Endothelial cell of umbilical vein (primary cell): ENCODE results near the gene IQCE. TPM values are rescaled to one million over a fixed set of nuclear protein-coding genes. Genes with fewer than 3 reads are reported as not detected.

Source experiments
- BruUV-seq: library from RNA; stranded (reverse); fragments of 400-500 nt; replicated peaks from 2 replicates; lab custom pipeline; 2021; lab: Mats Ljungman, UMichigan
- CTCF ChIA-PET: fragments of 300-600, 350-600 bp; sonication (Branson Sonifier 250); formaldehyde crosslinking; loops from one replicate; lab custom pipeline; 2021; ENCODE audit warnings: antibody characterized with exemption, inconsistent platforms; lab: Charles Lee
- POLR2A ChIA-PET: fragments of 300-600, 350-600 bp; sonication (Branson Sonifier 250); formaldehyde crosslinking; loops from one replicate; lab custom pipeline; 2021; ENCODE audit warnings: antibody characterized with exemption, inconsistent platforms; lab: Charles Lee
- DNase-seq: peaks from one replicate; pipeline ENCODE4 v3.0.0-alpha.2; 2011; ENCODE audit warnings: low read depth, low spot score
- FAIRE-seq: peaks from 2 replicates; lab custom pipeline; 2011; peaks lifted over from hg19 to GRCh38; lab: Jason Lieb, UNC
- H2AFZ ChIP-seq: 2 replicates; pipeline ENCODE4 v1.6.0; 2012; ENCODE audit warnings: low read depth, low read length, control low read depth, inconsistent platforms
- H3K27ac ChIP-seq: 2 replicates; pipeline ENCODE4 v1.5.1; 2011; ENCODE audit warnings: low read depth, mild to moderate bottlenecking, control low read depth, low read length, moderate library complexity; ENCODE audit not compliant: insufficient read depth
- H3K27me3 ChIP-seq, 2 experiments: 2 replicates each; pipeline versions ENCODE4 v1.6.0 to v1.6.1; 2011; ENCODE audit warnings: low read length in 2 of 2, mixed read lengths in 1 of 2; ENCODE audit not compliant: control insufficient read depth in 2 of 2, insufficient read depth in 2 of 2
- H3K36me3 ChIP-seq, 2 experiments: 2 replicates in 1 of 2; 3 replicates in 1 of 2; pipeline ENCODE4 v1.5.1; 2011; ENCODE audit warnings: low read length in 2 of 2, mild to moderate bottlenecking in 1 of 2, moderate library complexity in 1 of 2; ENCODE audit not compliant: control insufficient read depth in 2 of 2, insufficient read depth in 2 of 2; ENCODE audit errors: extremely low read depth in 1 of 2
- H3K4me1 ChIP-seq: 3 replicates; pipeline ENCODE4 v1.5.1; 2011; ENCODE audit warnings: mild to moderate bottlenecking, low read length; ENCODE audit not compliant: control insufficient read depth, insufficient read depth; ENCODE audit errors: extremely low read depth
- H3K4me2 ChIP-seq: 2 replicates; pipeline ENCODE4 v1.6.1; 2011; ENCODE audit warnings: low read length, control low read depth, mixed read lengths; ENCODE audit not compliant: insufficient read depth
- H3K4me3 ChIP-seq, 3 experiments: fragments of 200-600 bp in 1 of 3; sonication (generic), shearing (Covaris generic) in 1 of 3; replicated peaks in 1 of 3; 2 replicates each; pipeline ENCODE4 v1.5.1; 2011 to 2016; ENCODE audit warnings: control low read depth in 3 of 3, low read length in 3 of 3, mild to moderate bottlenecking in 2 of 3, inconsistent platforms in 1 of 3, low read depth in 1 of 3, moderate library complexity in 1 of 3; ENCODE audit not compliant: insufficient read depth in 1 of 3
- H3K79me2 ChIP-seq: 2 replicates; pipeline ENCODE4 v1.6.0; 2012; ENCODE audit warnings: low read length, inconsistent platforms; ENCODE audit not compliant: control insufficient read depth, insufficient read depth
- H3K9ac ChIP-seq: replicated peaks from 2 replicates; pipeline ENCODE3; 2011; ENCODE audit warnings: low read length, control low read depth; ENCODE audit not compliant: insufficient read depth; ENCODE audit errors: extremely low read depth
- H3K9me1 ChIP-seq: replicated peaks from 3 replicates; pipeline ENCODE4 v1.6.0; 2011; ENCODE audit warnings: mild to moderate bottlenecking, low read length; ENCODE audit not compliant: control insufficient read depth, insufficient read depth; ENCODE audit errors: extremely low read depth
- H3K9me3 ChIP-seq: replicated peaks from 2 replicates; pipeline ENCODE4 v1.5.1; 2012; ENCODE audit warnings: low read length, inconsistent platforms; ENCODE audit not compliant: control insufficient read depth, insufficient read depth
- H4K20me1 ChIP-seq: replicated peaks from 2 replicates; pipeline ENCODE3; 2011; ENCODE audit warnings: mild to moderate bottlenecking, low read length; ENCODE audit not compliant: control insufficient read depth, insufficient read depth; ENCODE audit errors: extremely low read depth
- CTCF ChIP-seq, 2 donors: IDR thresholded peaks; 1 replicate in 1 of 2; 2 replicates in 1 of 2; pipeline ENCODE4 v1.5.1; 2011; ENCODE audit warnings: low read length in 2 of 2, mild to moderate bottlenecking in 2 of 2, moderate library complexity in 2 of 2, control low read depth in 1 of 2, inconsistent platforms in 1 of 2, low read depth in 1 of 2; ENCODE audit not compliant: insufficient read depth in 1 of 2; ENCODE audit errors: extremely low read depth in 1 of 2
- EZH2 ChIP-seq: IDR thresholded peaks from 2 replicates; pipeline ENCODE4 v1.6.1; 2012; ENCODE audit warnings: borderline replicate concordance, low read depth, mild to moderate bottlenecking, moderate library complexity, low read length, inconsistent platforms; ENCODE audit not compliant: severe bottlenecking
- FOS ChIP-seq: IDR thresholded peaks from 2 replicates; pipeline ENCODE4 v1.6.1; 2011; ENCODE audit warnings: mild to moderate bottlenecking, low read length, moderate library complexity, borderline replicate concordance; ENCODE audit not compliant: insufficient read depth
- GATA2 ChIP-seq: IDR thresholded peaks from 2 replicates; pipeline ENCODE4 v1.7.0; 2011; ENCODE audit warnings: low read depth, mild to moderate bottlenecking, moderate library complexity, mixed read lengths, low read length; ENCODE audit not compliant: insufficient read length, insufficient read depth
- JUN ChIP-seq: IDR thresholded peaks from 2 replicates; pipeline ENCODE4 v1.6.1; 2011; ENCODE audit warnings: borderline replicate concordance, low read depth; ENCODE audit not compliant: insufficient read length, insufficient read depth
- MAX ChIP-seq: IDR thresholded peaks from 2 replicates; pipeline ENCODE4 v1.6.1; 2011; ENCODE audit not compliant: insufficient read depth, insufficient read length
- MYC ChIP-seq: IDR thresholded peaks from one replicate; pipeline ENCODE4 v1.6.1; 2011; ENCODE audit warnings: mild to moderate bottlenecking, low read depth, low read length
- POLR2A ChIP-seq: IDR thresholded peaks from 2 replicates; pipeline ENCODE4 v1.6.1; 2012; ENCODE audit warnings: low read depth, mild to moderate bottlenecking, control low read depth, low read length
- POLR2AphosphoS5 ChIP-seq: IDR thresholded peaks from 2 replicates; pipeline ENCODE4 v1.6.1; 2012; ENCODE audit warnings: low read depth, mild to moderate bottlenecking, control low read depth, low read length, moderate library complexity; ENCODE audit not compliant: insufficient read depth
- dilution Hi-C: fragments of 300-500 bp; cut with MboI; formaldehyde crosslinking; loops from one replicate; pipeline ENCODE4 v1.15.0; 2019; ENCODE audit warnings: low sequenced_read_pairs; ENCODE audit not compliant: extremely low pct_ligation_motif_present
- intact Hi-C: fragments of 100-400 bp; cut with micrococcal nuclease; formaldehyde crosslinking; loops from one replicate; pipeline ENCODE4 v1.10.0; 2022
- polyA plus RNA-seq, 4 experiments: library from polyadenylated mRNA; depleted of rRNA in 3 of 4; stranded (reverse) in 3 of 4; unstranded in 1 of 4; fragments of >200 nt; gene quantifications; 2 replicates each; pipeline versions ENCODE4 v1.2.1 to v1.2.3, GENCODE V29; 2011 to 2012; ENCODE audit warnings: missing spikeins in 1 of 4
- total RNA-seq: library from RNA; stranded (reverse); gene quantifications from 2 replicates; pipeline ENCODE4 v1.2.3, GENCODE V29; 2021

Gene IQCE
- total and polyA plus RNA-seq, 2 donors (not counting 3 experiments of a cell fraction or from before 2014, with no cell fraction given): 4.9 to 14.5 TPM

GRCh38 chr7:2649991-2650390, 91.2 kb downstream of the IQCE start:
- Histone ChIP-seq H3K9me3 (no peaks in the 10 kb centered on the region), H3K9ac (no peak overlapping the region), H3K9me1 (no peaks in the 10 kb centered on the region), H3K27ac (no peak overlapping the region), H3K36me3 (peaks cover 15 to 38% of the 10 kb centered on the region in 2 experiments), H3K4me1 (peaks cover 7% of the 10 kb centered on the region), H3K79me2 (peaks cover 14% of the 10 kb centered on the region), H3K4me2 (no peak overlapping the region), H3K4me3 (no peak overlapping the region), H2AFZ (no peak overlapping the region), H3K27me3 (no peaks in the 10 kb centered on the region), H4K20me1 (no peaks in the 10 kb centered on the region)
- DNase-seq (no peak), FAIRE-seq (no peak)
- intact Hi-C loops: no loop called here
- ChIA-PET POLR2A (no interaction called here), CTCF (interaction anchor here (1.8 kb wide), 2 partner anchors 21 to 41 kb away, joined by 5 to 16 read pairs; no protein-coding TSS in a partner anchor)
- BruUV-seq: no TSS peak
- TF ChIP-seq MYC (no peak), CTCF (IDR thresholded peaks at IDR 0.05; ENCODE audit: extremely low read depth in 1 of 2, insufficient read depth in 1 of 2, low read depth in 1 of 2, low read length in 2 of 2) (no peak), JUN (no peak), EZH2 (no peak), FOS (no peak)
- dilution Hi-C loops: no loop called here

DNA sequence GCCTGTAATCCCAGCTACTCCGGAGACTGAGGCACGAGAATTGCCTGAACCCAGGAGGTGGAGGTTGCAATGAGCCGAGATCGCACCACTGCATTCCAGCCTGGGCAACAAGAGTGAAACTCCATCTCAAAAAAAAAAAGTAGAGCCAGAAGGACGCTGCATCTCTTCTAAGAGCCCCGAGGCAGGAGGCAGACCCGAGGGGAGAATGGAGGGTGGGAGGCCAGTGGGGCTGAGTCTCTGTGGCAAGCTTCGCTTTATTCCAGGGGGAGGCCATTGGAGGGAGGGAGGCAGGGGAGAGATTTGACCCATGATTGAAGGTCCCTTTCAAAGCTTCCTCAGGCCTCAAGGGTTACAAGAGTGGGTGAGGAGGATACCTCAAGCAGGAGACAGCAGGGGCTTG, 91.7 kb downstream of the IQCE start:
- ChIA-PET POLR2A (no interaction called here), CTCF (interaction anchor here (1.8 kb wide), 2 partner anchors 21 to 42 kb away, joined by 5 to 16 read pairs; no protein-coding TSS in a partner anchor)
- Histone ChIP-seq H3K4me3 (no peak overlapping the region), H4K20me1 (no peaks in the 10 kb centered on the region), H3K79me2 (peaks cover 10% of the 10 kb centered on the region), H3K9me1 (no peaks in the 10 kb centered on the region), H3K27me3 (no peaks in the 10 kb centered on the region), H3K36me3 (peaks cover 16 to 39% of the 10 kb centered on the region in 2 experiments), H3K4me2 (no peak overlapping the region), H3K4me1 (peaks cover 3% of the 10 kb centered on the region), H2AFZ (no peak overlapping the region), H3K27ac (no peak overlapping the region), H3K9me3 (no peaks in the 10 kb centered on the region), H3K9ac (no peak overlapping the region)
- TF ChIP-seq GATA2 (no peak), CTCF (IDR thresholded peaks at IDR 0.05; ENCODE audit: extremely low read depth in 1 of 2, insufficient read depth in 1 of 2, low read depth in 1 of 2, low read length in 2 of 2) (no peak), POLR2A (no peak), EZH2 (no peak), MAX (no peak), FOS (no peak), JUN (no peak), POLR2AphosphoS5 (no peak), MYC (no peak)
- DNase-seq: no peak
- BruUV-seq: no TSS peak
- dilution Hi-C loops: no loop called here
- FAIRE-seq: no peak
- intact Hi-C loops: no loop called here
